Esophagus (tissue), 2 donors: ENCODE data around the gene SFXN2. TPM values are rescaled to one million over a fixed set of nuclear protein-coding genes. Genes with fewer than 3 reads are reported as not detected.

Experiments
- polyA plus RNA-seq, 2 donors: library from polyadenylated mRNA; stranded (reverse); fragments of 200-250 nt; gene quantifications; one replicate each; pipeline ENCODE4 v1.2.3, GENCODE V29; 2013
- donor health status: healthy with polysubstance abuse.
- donor health status: Bipolar disorder and iron deficiency.

Gene SFXN2
- polyA plus RNA-seq, 2 donors, result 3.5 to 5.7 TPM

Other genes starting within 250 kb of the SFXN2 start
- gene ACTR1A, start 211.9 kb upstream of the SFXN2 start, polyA plus RNA-seq, result 10 to 100 TPM; 56.1 to 60.3 TPM
- gene SUFU, start 210.7 kb upstream of the SFXN2 start, polyA plus RNA-seq, result 1 to 10 TPM; 2.9 to 6.0 TPM
- 10 to 100 TPM; 26.4 to 33.3 TPM for gene TRIM8, start 70.2 kb upstream of the SFXN2 start, polyA plus RNA-seq
- 1 to 10 TPM; 2.2 to 4.6 TPM for gene ARL3, start 239 bp upstream of the SFXN2 start, polyA plus RNA-seq
- 10 to 100 TPM; 13.4 to 17.1 TPM for gene WBP1L, start 29.3 kb downstream of the SFXN2 start, polyA plus RNA-seq
- gene CYP17A1, start 122.8 kb downstream of the SFXN2 start, polyA plus RNA-seq, result under 1 TPM in 1 of 2 donors, not detected in 1; 0.71 TPM
- 10 to 100 TPM; 12.3 to 14.5 TPM for gene BORCS7, start 139.6 kb downstream of the SFXN2 start, polyA plus RNA-seq
- 1 to 10 TPM; 2.0 to 2.8 TPM for gene AS3MT, start 154.8 kb downstream of the SFXN2 start, polyA plus RNA-seq
- gene CNNM2, start 203.7 kb downstream of the SFXN2 start, polyA plus RNA-seq, result 1 to 10 TPM in 1 of 2 donors, under 1 TPM in 1; 0.88 to 1.1 TPM